HFFc6 (cell line): ENCODE data around the gene DEAF1. TPM values are rescaled to one million over a fixed set of nuclear protein-coding genes. Genes with fewer than 3 reads are reported as not detected.
A peak's percentile ranks its signal among the peaks of the same experiment; 100 is the strongest.

ENCODE experiments used
- DNase-seq: peaks from one replicate; pipeline ENCODE4 v3.0.0-alpha.2; 2018
- H3K27ac Mint-ChIP-seq: 2 replicates; pipeline ENCODE4 v1.8.0; 2020; ENCODE audit warnings: mild to moderate bottlenecking, mixed read lengths
- H3K27me3 Mint-ChIP-seq: 2 replicates; pipeline ENCODE4 v1.8.0; 2021; ENCODE audit warnings: mild to moderate bottlenecking, moderate library complexity, mixed read lengths; ENCODE audit not compliant: insufficient read depth
- H3K36me3 Mint-ChIP-seq: 2 replicates; pipeline ENCODE4 v1.8.0; 2021; ENCODE audit warnings: low read depth, mixed read lengths
- H3K4me1 Mint-ChIP-seq: 2 replicates; pipeline ENCODE4 v1.8.0; 2020; ENCODE audit warnings: low read depth, mixed read lengths
- H3K4me3 Mint-ChIP-seq: 2 replicates; pipeline ENCODE4 v1.8.0; 2020; ENCODE audit warnings: mild to moderate bottlenecking, moderate library complexity, mixed read lengths
- H3K9me3 Mint-ChIP-seq: 2 replicates; pipeline ENCODE4 v1.8.0; 2020; ENCODE audit warnings: mild to moderate bottlenecking, mixed read lengths
- total RNA-seq, 6 experiments: library from RNA; stranded (reverse); fragmentation: NEBNext Ultra II Directional; extraction: Animal tissue kit (Norgen Biotek cat#: 25700); gene quantifications; 2 replicates in 1 of 6; 3 replicates in 5 of 6; pipeline ENCODE4 v1.2.3, GENCODE V29; 2021
- TF ChIP-seq, protein P1 (sequence below): fragments of 200-600 bp; sonication (generic); IDR thresholded peaks from 2 replicates; pipeline ENCODE4 v1.5.0; 2021; ENCODE audit warnings: antibody characterized with exemption, mild to moderate bottlenecking

DEAF1 gene
- total RNA-seq, 6 experiments from 2014 or later = 32.2 to 48.1 (median 34.6) TPM

DNA sequence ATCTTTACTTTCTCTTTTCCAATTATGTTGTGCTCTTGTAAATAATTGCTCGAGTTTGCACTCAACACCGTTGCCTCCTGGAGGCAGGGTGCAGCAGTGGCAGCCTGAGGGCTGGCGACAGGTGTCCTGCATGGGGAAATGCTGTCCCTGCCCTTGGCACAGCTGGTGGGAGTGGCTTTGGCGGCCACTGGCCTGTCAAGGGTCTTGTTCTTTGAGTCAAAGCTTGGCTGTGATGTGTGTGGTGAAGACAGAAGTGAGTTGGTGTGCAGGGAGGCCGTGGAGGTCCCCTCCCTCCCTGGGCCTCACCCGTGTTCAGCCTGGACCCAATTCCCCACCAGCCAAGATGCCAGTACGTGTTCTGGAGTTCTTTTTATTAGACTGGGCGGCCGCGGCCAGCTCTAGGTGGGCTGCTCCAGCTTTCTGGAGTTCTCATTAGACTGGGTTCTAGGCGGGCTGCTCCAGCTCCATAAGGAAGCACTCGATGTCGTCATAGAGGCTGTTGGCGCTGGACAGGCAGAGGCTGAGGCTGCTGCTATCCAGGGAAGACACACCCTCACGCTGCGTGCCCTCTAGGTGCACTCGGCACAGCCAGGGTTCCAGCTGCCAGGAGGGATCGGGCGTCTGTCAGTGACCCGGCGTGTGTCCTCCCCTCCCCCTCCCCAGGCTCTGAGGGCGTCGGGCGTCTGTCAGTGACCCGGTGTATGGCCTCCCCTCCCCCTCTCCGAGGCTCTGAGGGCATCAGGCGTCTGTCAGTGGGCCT lies 82.6 kb downstream of the DEAF1 start:
- H3K4me1 Mint-ChIP-seq = no peaks in the 10 kb centered on the region
- no peaks in the 10 kb centered on the region for H3K9me3 Mint-ChIP-seq
- peak overlapping the region; percentile 24; the same call in 1 of the 2 replicates for H3K27ac Mint-ChIP-seq
- peaks cover 10% of the 10 kb centered on the region; the same call in 1 of the 2 replicates for H3K36me3 Mint-ChIP-seq
- H3K27me3 Mint-ChIP-seq = peaks cover 6% of the 10 kb centered on the region
- DNase-seq = no peak
- H3K4me3 Mint-ChIP-seq = no peak overlapping the region
- TF ChIP-seq, protein P1, sequence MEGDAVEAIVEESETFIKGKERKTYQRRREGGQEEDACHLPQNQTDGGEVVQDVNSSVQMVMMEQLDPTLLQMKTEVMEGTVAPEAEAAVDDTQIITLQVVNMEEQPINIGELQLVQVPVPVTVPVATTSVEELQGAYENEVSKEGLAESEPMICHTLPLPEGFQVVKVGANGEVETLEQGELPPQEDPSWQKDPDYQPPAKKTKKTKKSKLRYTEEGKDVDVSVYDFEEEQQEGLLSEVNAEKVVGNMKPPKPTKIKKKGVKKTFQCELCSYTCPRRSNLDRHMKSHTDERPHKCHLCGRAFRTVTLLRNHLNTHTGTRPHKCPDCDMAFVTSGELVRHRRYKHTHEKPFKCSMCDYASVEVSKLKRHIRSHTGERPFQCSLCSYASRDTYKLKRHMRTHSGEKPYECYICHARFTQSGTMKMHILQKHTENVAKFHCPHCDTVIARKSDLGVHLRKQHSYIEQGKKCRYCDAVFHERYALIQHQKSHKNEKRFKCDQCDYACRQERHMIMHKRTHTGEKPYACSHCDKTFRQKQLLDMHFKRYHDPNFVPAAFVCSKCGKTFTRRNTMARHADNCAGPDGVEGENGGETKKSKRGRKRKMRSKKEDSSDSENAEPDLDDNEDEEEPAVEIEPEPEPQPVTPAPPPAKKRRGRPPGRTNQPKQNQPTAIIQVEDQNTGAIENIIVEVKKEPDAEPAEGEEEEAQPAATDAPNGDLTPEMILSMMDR = peak; percentile 56

DNA sequence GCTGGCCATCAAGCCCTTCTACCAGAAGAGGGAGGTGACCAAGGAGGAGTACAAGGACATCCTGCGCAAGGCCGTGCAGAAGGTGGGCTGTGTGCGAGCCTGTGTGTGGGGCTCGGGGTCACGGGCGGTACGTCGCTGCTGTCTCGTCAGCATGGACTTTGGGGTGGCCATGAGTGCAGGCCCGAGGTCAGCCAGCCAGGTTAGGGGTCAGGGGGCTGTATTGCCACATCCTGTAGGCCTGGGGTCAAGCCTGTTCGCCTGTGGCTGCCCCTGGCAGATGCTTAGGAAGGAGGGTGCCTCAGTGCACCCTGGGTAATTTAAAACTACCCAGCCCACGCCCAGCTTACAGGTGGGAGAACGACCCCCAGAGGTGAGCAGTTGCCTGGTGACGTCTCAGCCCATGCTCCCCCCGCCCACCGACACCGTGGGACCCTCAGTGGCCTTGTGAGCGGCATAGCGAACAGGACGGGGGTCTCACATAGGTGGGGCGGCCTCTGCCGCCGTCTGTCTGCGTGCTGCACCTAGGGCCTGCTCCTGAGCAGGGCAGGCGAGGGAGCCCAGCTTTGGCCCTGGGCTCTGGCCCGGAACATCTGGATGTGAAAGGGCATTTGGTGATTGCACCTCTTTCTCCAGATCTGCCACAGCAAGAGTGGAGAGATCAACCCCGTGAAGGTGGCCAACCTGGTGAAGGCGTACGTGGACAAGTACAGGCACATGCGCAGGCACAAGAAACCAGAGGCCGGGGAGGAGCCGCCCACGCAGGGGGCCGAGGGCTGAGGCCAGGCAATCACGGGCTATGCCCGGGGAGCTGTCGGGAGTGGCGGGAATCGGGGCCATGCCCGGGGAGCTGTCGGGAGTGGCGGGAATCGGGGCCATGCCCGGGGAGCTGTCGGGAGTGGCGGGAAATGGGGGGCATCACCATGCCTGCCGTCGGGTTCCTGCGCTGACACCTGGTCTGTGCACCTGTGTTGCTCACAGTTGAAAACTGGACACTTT lies 83.7 kb downstream of the DEAF1 start:
- TF ChIP-seq, protein P1 = no peak

DNA sequence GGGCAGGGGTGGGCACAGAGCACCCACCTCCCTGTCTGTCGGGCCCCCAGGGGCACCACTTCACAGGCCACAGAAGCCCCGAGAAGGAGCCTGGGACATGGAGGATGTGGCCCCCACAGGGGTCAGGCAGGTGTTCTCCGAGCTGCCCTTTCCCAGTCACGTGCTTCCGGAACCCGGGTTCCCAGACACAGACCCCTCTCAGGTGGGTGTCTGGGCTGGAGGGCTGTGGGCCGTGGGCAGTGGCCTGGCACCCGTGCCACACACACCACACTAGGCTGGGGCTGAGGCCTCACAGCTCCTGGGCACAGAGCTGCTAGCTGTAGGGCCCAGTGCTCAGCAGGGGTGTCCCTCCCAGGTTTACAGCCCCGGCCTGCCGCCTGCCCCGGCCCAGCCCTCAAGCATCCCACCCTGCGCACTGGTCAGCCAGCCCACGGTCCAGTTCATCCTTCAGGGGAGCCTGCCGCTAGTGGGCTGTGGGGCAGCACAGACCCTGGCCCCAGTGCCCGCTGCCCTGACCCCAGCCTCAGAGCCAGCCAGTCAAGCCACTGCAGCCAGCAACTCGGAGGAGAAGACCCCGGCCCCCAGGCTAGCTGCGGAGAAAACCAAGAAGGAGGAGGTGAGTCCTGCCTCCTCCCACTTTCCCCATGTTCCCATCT lies 84.7 kb downstream of the DEAF1 start:
- TF ChIP-seq, protein P1 = no peak
- no peaks in the 10 kb centered on the region; the same call in none of the 2 replicates for H3K27me3 Mint-ChIP-seq
- H3K27ac Mint-ChIP-seq = no peak overlapping the region
- DNase-seq = no peak
- H3K9me3 Mint-ChIP-seq = no peaks in the 10 kb centered on the region
- no peaks in the 10 kb centered on the region for H3K4me1 Mint-ChIP-seq
- peaks cover 15% of the 10 kb centered on the region; the same call in 1 of the 2 replicates for H3K36me3 Mint-ChIP-seq
- H3K4me3 Mint-ChIP-seq = no peak overlapping the region

More for the DNA sequence above, 83.7 kb downstream of the DEAF1 start:
- Mint-ChIP-seq H3K9me3 (no peaks in the 10 kb centered on the region), H3K36me3 (peaks cover 15% of the 10 kb centered on the region; the same call in 1 of the 2 replicates), H3K27me3 (peaks cover 4% of the 10 kb centered on the region), H3K4me1 (no peaks in the 10 kb centered on the region), H3K4me3 (no peak overlapping the region), H3K27ac (peak overlapping the region; percentile 33; the same call in 1 of the 2 replicates)
- DNase-seq = no peak

DNA sequence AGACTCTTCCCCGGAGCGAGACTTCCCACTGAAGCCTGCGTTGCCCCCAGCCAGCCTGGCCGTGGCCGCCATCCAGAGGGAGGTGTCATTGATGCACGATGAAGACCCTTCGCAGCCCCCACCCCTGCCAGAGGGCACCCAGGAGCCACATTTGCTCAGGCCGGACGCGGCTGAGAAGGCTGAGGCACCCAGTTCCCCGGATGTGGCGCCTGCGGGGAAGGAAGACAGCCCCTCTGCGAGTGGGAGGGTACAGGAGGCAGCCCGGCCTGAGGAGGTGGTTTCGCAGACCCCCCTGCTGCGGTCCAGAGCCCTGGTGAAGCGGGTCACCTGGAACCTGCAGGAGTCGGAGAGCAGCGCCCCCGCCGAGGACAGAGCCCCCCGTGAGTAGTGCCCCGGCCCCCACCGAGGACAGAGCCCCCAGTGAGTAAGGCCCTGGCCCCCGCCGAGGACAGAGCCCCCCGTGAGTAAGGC lies 85.6 kb downstream of the DEAF1 start:
- TF ChIP-seq, protein P1 = no peak
- Mint-ChIP-seq H3K27me3 (no peaks in the 10 kb centered on the region; the same call in none of the 2 replicates), H3K36me3 (peaks cover 20% of the 10 kb centered on the region; the same call in 1 of the 2 replicates)

DNA sequence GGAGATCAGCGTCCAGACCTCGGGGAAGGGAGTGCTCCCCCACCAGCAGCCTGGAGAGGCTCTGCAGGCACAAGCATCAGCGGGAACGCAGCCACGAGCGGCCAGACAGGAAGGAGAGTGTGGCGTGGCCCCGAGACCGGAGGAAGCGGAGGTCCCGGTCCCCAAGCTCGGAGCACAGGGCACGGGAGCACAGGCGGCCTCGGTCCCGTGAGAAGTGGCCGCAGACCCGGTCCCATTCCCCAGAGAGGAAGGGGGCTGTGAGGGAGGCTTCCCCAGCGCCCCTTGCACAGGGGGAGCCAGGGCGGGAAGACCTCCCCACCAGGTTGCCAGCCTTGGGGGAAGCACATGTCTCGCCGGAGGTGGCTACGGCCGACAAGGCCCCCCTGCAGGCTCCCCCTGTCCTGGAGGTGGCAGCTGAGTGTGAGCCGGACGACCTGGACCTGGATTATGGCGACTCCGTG lies 86.2 kb downstream of the DEAF1 start:
- Mint-ChIP-seq H3K4me1 (no peaks in the 10 kb centered on the region), H3K9me3 (no peaks in the 10 kb centered on the region), H3K27ac (no peak overlapping the region), H3K27me3 (no peaks in the 10 kb centered on the region; the same call in none of the 2 replicates), H3K4me3 (no peak overlapping the region), H3K36me3 (peaks cover 20% of the 10 kb centered on the region; the same call in 1 of the 2 replicates)
- TF ChIP-seq, protein P1 = no peak
- no peak for DNase-seq

More for the DNA sequence above, 85.6 kb downstream of the DEAF1 start:
- H3K4me3 Mint-ChIP-seq = no peak overlapping the region
- no peak overlapping the region for H3K27ac Mint-ChIP-seq
- H3K4me1 Mint-ChIP-seq = no peaks in the 10 kb centered on the region
- H3K9me3 Mint-ChIP-seq = no peaks in the 10 kb centered on the region
- no peak for DNase-seq
